H1 (cell line): ENCODE measurements around the gene BTF3L4.

Experiments used
- CTCF ChIP-seq, 3 experiments: IDR thresholded peaks; 1 replicate in 2 of 3; 2 replicates in 1 of 3; pipeline versions ENCODE4 v1.5.1 to v1.6.1; 2011; ENCODE audit warnings: low read length in 3 of 3, mild to moderate bottlenecking in 3 of 3, inconsistent platforms in 2 of 3, low read depth in 1 of 3, moderate library complexity in 1 of 3; ENCODE audit not compliant: insufficient read depth in 1 of 3; ENCODE audit errors: control extremely low read depth in 1 of 3
- FOSL1 ChIP-seq: IDR thresholded peaks from 2 replicates; pipeline ENCODE4 v1.6.1; 2011; ENCODE audit warnings: mild to moderate bottlenecking, low read depth, low read length, moderate library complexity; ENCODE audit not compliant: insufficient read depth
- JUN ChIP-seq: IDR thresholded peaks from 2 replicates; pipeline ENCODE4 v1.6.1; 2011; ENCODE audit warnings: low read depth, mild to moderate bottlenecking, improper control_type of control experiment, low read length
- MAFK ChIP-seq: IDR thresholded peaks from 2 replicates; pipeline ENCODE4 v1.6.1; 2012; ENCODE audit warnings: low read depth, mild to moderate bottlenecking, improper control_type of control experiment, low read length
- MAX ChIP-seq: IDR thresholded peaks from 2 replicates; pipeline ENCODE4 v1.6.1; 2012; ENCODE audit warnings: inconsistent platforms
- POLR2A ChIP-seq, 2 experiments: IDR thresholded peaks; 1 replicate in 1 of 2; 2 replicates in 1 of 2; pipeline ENCODE4 v1.6.1; 2011; ENCODE audit warnings: low read depth in 2 of 2, low read length in 2 of 2, mild to moderate bottlenecking in 2 of 2; ENCODE audit errors: control extremely low read depth in 1 of 2
- POLR2AphosphoS5 ChIP-seq: IDR thresholded peaks from 2 replicates; pipeline ENCODE4 v1.6.1; 2011; ENCODE audit warnings: low read depth, low read length
- RFX5 ChIP-seq: IDR thresholded peaks from 2 replicates; pipeline ENCODE4 v1.6.1; 2011; ENCODE audit warnings: low read depth, low read length, improper control_type of control experiment, borderline replicate concordance
- TAF1 ChIP-seq: IDR thresholded peaks from 2 replicates; pipeline ENCODE4 v1.6.1; 2011; ENCODE audit warnings: mild to moderate bottlenecking, low read depth, low read length

- no peak for TF ChIP-seq POLR2AphosphoS5
- no peak for TF ChIP-seq CTCF (IDR thresholded peaks at IDR 0.05; ENCODE audit: control extremely low read depth in 1 of 3, insufficient read depth in 1 of 3, low read depth in 1 of 3, low read length in 3 of 3)
- TF ChIP-seq POLR2A (IDR thresholded peaks at IDR 0.05; ENCODE audit: control extremely low read depth in 1 of 2, low read depth in 2 of 2, low read length in 2 of 2) = no peak
- TF ChIP-seq MAFK = no peak
- no peak for TF ChIP-seq MAX
- TF ChIP-seq TAF1 = no peak
- no peak for TF ChIP-seq RFX5
- TF ChIP-seq JUN = no peak
- no peak for TF ChIP-seq FOSL1
Measured at GRCh38 chr1:52059888-52060287, 3.8 kb downstream of the BTF3L4 start.
